Upper lobe of right lung (tissue), 1 donor: Measurements from ENCODE around the gene CORO6. TPM values are rescaled to one million over a fixed set of nuclear protein-coding genes. Genes with fewer than 3 reads are reported as not detected.
A peak's percentile ranks its signal among the peaks of the same experiment; 100 is the strongest.

Experiments
- ATAC-seq: fragments of 200-7000 bp; cut with Tn5 transposase; one replicate; pipeline ENCODE4 v1.9.1; 2020; ENCODE audit warnings: mild to moderate bottlenecking, moderate library complexity
- DNase-seq: peaks from one replicate; pipeline ENCODE4 v3.0.0-alpha.2; 2020
- H3K27ac ChIP-seq: fragments of 200-600 bp; one replicate; pipeline ENCODE4 v1.8.0; 2022
- H3K27me3 ChIP-seq: fragments of 200-600 bp; one replicate; pipeline ENCODE4 v1.8.0; 2022; ENCODE audit warnings: mild to moderate bottlenecking
- H3K36me3 ChIP-seq: fragments of 200-600 bp; one replicate; pipeline ENCODE4 v1.8.0; 2022
- H3K4me1 ChIP-seq: fragments of 200-600 bp; one replicate; pipeline ENCODE4 v1.8.0; 2022
- H3K4me3 ChIP-seq: fragments of 200-600 bp; one replicate; pipeline ENCODE4 v1.8.0; 2022; ENCODE audit warnings: mild to moderate bottlenecking
- H3K9me3 ChIP-seq: fragments of 200-600 bp; one replicate; pipeline ENCODE4 v1.8.0; 2022
- intact Hi-C: fragments of 100-400 bp; cut with DNase I; formaldehyde crosslinking; loops from one replicate; pipeline ENCODE4 v1.11.0; 2022
- total RNA-seq: library from RNA; stranded (reverse); fragmentation: NEBNext Ultra II Directional; extraction: Animal tissue kit (Norgen Biotek cat#: 25700); gene quantifications from one replicate; pipeline ENCODE4 v1.2.1, GENCODE V29; 2021
- TF ChIP-seq, protein P1 (sequence below): fragments of 200-600 bp; IDR thresholded peaks from one replicate; pipeline ENCODE4 v1.8.0; 2022; ENCODE audit warnings: antibody characterized with exemption
- donor health status: DM: no; HTN: yes; CAD: no; lungs with severe emphysema.

The CORO6 gene
- total RNA-seq, 1 donor from 2014 or later: 7.7 TPM

GRCh38 chr17:29620271-29620670, 2.4 kb downstream of the CORO6 start:
- H3K36me3 ChIP-seq: no peaks in the 10 kb centered on the region
- intact Hi-C loops: no loop called here
- H3K4me1 ChIP-seq: peaks cover 40% of the 10 kb centered on the region
- no peak overlapping the region for H3K4me3 ChIP-seq
- no peaks in the 10 kb centered on the region for H3K9me3 ChIP-seq
- H3K27me3 ChIP-seq: no peaks in the 10 kb centered on the region
- no peak overlapping the region for H3K27ac ChIP-seq
- TF ChIP-seq, protein P1, sequence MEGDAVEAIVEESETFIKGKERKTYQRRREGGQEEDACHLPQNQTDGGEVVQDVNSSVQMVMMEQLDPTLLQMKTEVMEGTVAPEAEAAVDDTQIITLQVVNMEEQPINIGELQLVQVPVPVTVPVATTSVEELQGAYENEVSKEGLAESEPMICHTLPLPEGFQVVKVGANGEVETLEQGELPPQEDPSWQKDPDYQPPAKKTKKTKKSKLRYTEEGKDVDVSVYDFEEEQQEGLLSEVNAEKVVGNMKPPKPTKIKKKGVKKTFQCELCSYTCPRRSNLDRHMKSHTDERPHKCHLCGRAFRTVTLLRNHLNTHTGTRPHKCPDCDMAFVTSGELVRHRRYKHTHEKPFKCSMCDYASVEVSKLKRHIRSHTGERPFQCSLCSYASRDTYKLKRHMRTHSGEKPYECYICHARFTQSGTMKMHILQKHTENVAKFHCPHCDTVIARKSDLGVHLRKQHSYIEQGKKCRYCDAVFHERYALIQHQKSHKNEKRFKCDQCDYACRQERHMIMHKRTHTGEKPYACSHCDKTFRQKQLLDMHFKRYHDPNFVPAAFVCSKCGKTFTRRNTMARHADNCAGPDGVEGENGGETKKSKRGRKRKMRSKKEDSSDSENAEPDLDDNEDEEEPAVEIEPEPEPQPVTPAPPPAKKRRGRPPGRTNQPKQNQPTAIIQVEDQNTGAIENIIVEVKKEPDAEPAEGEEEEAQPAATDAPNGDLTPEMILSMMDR: no peak
- peak; percentile 56 for DNase-seq
- ATAC-seq: no peak

- no peak for ATAC-seq
- intact Hi-C loops: no loop called here
Observed at GRCh38 chr17:29619251-29619650, 3.5 kb downstream of the CORO6 start.

GRCh38 chr17:29618272-29619065, 4.2 kb downstream of the CORO6 start:
- H3K27ac ChIP-seq: no peak overlapping the region
- H3K27me3 ChIP-seq: no peaks in the 10 kb centered on the region
- H3K4me1 ChIP-seq: peaks cover 56% of the 10 kb centered on the region

More at GRCh38 chr17:29619251-29619650, 3.5 kb downstream of the CORO6 start:
- Histone ChIP-seq H3K4me3 (no peak overlapping the region), H3K4me1 (peaks cover 49% of the 10 kb centered on the region), H3K36me3 (no peaks in the 10 kb centered on the region), H3K9me3 (no peaks in the 10 kb centered on the region), H3K27ac (no peak overlapping the region), H3K27me3 (no peaks in the 10 kb centered on the region)
- TF ChIP-seq, protein P1: no peak
- peak; percentile 43 for DNase-seq

DNA sequence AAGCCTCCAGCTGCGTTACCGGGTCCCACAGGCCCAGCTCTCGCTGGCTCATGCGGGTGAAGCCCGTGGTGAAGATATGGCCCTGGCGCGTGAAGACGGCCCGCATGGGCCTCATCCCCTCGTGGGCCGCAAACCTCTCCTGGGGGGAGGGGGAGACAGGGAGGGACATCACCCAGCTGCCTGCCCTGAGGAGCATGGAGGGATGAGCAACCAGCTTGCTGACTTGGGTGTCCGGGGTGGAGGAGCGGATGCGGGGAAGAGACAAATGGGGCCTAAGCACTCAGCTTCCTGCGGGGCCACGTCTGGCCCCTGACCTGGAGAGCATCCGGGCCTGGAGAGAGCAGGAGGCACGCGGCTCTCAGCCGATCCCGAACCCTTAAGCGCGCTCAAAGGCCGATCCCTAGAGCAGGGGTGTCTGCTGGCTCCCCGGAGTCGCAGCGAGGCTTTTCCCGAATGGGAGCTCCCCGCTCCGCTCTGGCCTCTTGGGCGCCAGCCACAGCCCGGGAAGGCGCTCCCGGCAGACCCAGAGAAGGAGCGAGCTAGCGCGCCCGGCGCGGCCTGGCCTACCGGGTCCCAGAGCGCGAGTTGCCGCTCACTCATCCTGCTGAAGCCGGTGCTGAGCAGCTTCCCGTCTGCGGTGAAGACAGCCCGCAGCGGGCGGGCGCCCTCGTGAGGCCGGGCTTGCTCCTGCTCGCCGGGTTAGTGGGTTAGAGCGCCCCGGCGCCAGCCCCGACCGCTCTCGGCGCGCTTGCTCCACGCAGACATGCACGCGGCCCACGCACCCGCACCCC, 5.0 kb downstream of the CORO6 start:
- Histone ChIP-seq H3K4me1 (peaks cover 56% of the 10 kb centered on the region), H3K27me3 (no peaks in the 10 kb centered on the region), H3K36me3 (no peaks in the 10 kb centered on the region), H3K4me3 (peak overlapping the region; percentile 44), H3K27ac (peak overlapping the region; percentile 30), H3K9me3 (no peaks in the 10 kb centered on the region)
- peak; percentile 94 for DNase-seq
- TF ChIP-seq, protein P1: peak; percentile 73
- peak; percentile 70 for ATAC-seq
- intact Hi-C loops: no loop called here

More at GRCh38 chr17:29618272-29619065, 4.2 kb downstream of the CORO6 start:
- intact Hi-C loops: no loop called here
- H3K9me3 ChIP-seq: no peaks in the 10 kb centered on the region
- TF ChIP-seq, protein P1: no peak
- ATAC-seq (no peak), DNase-seq (no peak)
- H3K4me3 ChIP-seq: peak overlapping the region; percentile 44
- H3K36me3 ChIP-seq: no peaks in the 10 kb centered on the region

DNA sequence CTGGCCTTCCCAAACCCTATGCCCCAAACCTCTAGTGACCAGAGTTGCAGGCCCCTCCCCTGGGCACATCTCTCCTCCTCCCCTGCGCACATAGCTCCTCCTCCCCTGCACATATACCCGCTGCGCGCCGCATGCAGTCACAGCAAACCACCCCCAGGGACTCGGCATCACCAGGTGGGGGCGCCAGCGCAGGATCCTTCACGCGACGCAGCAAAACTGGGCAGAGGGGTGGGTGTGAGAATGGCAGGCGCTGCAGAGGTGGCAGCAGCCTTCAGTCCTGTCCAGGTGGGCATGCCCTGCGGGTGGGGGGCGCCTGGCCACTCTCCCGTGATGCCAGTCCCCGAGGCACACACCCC, 5.6 kb downstream of the CORO6 start:
- DNase-seq: peak; percentile 90
- TF ChIP-seq, protein P1: peak; percentile 64
- H3K27ac ChIP-seq: no peak overlapping the region
- H3K36me3 ChIP-seq: no peaks in the 10 kb centered on the region
- H3K27me3 ChIP-seq: no peaks in the 10 kb centered on the region
- peak overlapping the region; percentile 51 for H3K4me3 ChIP-seq
- ATAC-seq: peak; percentile 65
- H3K4me1 ChIP-seq: peaks cover 51% of the 10 kb centered on the region
- intact Hi-C loops: no loop called here
- H3K9me3 ChIP-seq: no peaks in the 10 kb centered on the region
